RWPE1 (cell line): ENCODE measurements around the gene SLC38A10.
A peak's percentile ranks its signal among the peaks of the same experiment; 100 is the strongest.

Experiments
- CTCF ChIA-PET: fragments of 350-600 bp; sonication (Branson Sonifier 250); formaldehyde crosslinking; extraction: SDS; loops from one replicate; lab custom pipeline; 2021; lab: Yijun Ruan, JAX
- POLR2A ChIA-PET: fragments of 400-600 bp; formaldehyde crosslinking; extraction: SDS; loops from one replicate; lab custom pipeline; 2020; ENCODE audit warnings: antibody characterized with exemption; ENCODE audit not compliant: low non-redundant PET; lab: Yijun Ruan, JAX
- DNase-seq: peaks from one replicate; pipeline ENCODE4 v3.0.0; 2012; ENCODE audit warnings: low spot score
- H3K27ac ChIP-seq: fragments of 450-650 bp; 2 replicates; pipeline ENCODE4 v1.5.1; 2017
- TF ChIP-seq, protein P1 (sequence below): fragments of 450-650 bp; conservative IDR thresholded peaks from 2 replicates; pipeline ENCODE4 v1.5.1; 2017; ENCODE audit warnings: low read depth, mild to moderate bottlenecking

Gene SLC38A10

DNA sequence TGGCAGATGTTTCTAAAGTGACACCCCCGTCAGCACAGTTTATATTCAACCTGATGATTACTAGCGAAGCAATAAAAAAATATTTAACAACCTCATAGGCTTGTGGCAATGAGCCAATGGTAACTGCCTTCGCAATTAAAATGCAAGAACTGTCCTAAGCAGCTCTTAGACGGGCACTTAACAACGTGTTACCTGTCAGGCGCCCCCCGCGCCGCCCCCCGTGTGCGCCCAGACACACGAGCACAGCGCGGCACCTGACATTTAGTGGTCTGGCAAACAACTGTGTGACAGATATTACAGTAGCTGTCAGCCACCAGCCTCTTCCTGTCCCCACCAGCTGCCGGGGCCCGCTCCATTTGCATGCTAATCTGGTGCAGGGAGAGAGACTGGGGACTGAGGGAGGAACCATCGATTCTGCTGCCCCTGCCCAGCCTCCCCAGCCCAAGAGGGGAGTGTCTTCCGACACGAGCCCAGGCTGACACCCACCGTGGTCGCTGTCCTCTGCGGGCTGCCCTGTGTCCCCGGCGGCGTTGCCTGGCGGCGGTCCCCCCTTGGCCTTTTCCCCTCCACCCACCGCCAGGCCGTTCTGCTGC is 43.3 kb downstream of the SLC38A10 start:
- ChIA-PET CTCF (interaction anchor here (0.7 to 1.7 kb wide), 2 partner anchors 72 to 109 kb away, joined by 3 to 6 read pairs; no protein-coding TSS in a partner anchor), POLR2A (no interaction called here)
- peak overlapping the region; percentile 41 for H3K27ac ChIP-seq
- DNase-seq = no peak
- TF ChIP-seq, protein P1, sequence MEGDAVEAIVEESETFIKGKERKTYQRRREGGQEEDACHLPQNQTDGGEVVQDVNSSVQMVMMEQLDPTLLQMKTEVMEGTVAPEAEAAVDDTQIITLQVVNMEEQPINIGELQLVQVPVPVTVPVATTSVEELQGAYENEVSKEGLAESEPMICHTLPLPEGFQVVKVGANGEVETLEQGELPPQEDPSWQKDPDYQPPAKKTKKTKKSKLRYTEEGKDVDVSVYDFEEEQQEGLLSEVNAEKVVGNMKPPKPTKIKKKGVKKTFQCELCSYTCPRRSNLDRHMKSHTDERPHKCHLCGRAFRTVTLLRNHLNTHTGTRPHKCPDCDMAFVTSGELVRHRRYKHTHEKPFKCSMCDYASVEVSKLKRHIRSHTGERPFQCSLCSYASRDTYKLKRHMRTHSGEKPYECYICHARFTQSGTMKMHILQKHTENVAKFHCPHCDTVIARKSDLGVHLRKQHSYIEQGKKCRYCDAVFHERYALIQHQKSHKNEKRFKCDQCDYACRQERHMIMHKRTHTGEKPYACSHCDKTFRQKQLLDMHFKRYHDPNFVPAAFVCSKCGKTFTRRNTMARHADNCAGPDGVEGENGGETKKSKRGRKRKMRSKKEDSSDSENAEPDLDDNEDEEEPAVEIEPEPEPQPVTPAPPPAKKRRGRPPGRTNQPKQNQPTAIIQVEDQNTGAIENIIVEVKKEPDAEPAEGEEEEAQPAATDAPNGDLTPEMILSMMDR = no peak

DNA sequence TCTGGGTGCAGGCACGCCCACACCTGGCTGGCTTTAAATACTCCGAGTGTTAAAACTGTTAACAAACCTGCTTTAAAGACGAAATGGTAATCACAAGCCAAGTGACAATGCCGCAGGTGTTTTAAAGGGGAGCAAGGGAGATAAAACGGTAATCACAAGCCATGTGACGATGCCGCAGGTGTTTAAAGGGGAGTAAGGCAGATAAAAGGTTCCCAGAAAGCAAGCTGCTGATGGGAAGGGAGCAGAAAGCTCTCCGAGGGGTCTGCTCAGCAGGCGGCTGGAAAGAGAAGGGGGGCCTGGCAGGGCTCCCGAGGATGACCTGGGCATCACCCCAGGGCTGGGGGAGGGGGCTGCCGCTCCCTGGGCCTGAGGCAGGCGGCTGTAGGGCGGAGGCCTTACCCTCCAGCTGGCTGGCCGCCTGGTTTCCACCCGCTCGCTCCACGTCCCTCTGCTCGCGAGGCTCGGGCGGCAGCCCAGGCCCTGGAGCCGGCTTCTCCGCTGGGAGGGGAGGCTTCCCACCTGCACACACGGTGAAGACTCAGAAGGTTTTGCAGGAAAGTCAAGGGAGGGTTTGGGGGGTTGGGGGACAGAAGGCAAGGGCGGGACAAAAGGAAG is 43.9 kb downstream of the SLC38A10 start:
- POLR2A ChIA-PET = no interaction called here
- no peak for DNase-seq
- H3K27ac ChIP-seq = peak overlapping the region; percentile 41
- CTCF ChIA-PET = no interaction called here
- TF ChIP-seq, protein P1 = no peak

DNA sequence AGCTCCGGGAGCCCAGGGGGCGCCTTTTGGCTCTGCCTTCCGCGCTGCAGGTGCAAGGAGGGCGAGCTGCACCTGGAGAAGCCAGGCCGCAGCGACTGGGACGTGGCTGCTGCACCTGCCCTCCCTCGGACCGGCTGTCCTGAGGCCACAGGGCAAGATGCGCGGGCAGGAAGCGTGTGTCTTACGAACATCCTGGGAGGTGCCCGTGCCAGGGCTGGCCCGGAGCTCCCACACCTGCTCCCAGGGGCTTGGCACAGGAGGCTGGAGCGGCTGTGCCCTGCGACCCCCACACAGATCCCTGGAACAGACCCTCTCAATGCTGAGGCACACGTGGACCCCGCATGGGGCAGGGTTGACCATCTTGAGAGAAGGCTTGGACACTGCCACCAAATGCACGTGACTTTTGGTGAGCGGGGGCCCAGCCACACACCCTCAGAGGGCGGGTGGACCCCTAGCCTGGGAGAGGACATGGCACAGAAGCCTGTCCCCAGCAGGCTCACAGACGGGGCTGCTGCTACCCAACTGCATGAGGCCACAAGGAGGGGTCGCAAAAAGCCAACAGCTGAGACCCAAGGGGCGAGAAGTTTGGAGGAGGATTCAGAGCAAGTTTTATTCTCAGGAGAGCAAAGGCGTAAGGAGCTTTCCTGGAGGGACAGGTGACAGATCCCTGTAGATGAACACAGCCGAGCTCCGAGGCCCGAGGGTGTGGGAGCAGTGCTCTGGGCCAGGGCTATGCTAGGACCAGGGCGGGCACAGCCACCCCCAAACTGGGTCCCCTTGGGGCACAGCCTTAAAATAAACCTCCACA is 44.6 kb downstream of the SLC38A10 start:
- TF ChIP-seq, protein P1 = no peak
- H3K27ac ChIP-seq = peak overlapping the region; percentile 41
- ChIA-PET CTCF (no interaction called here), POLR2A (no interaction called here)
- DNase-seq = no peak

DNA sequence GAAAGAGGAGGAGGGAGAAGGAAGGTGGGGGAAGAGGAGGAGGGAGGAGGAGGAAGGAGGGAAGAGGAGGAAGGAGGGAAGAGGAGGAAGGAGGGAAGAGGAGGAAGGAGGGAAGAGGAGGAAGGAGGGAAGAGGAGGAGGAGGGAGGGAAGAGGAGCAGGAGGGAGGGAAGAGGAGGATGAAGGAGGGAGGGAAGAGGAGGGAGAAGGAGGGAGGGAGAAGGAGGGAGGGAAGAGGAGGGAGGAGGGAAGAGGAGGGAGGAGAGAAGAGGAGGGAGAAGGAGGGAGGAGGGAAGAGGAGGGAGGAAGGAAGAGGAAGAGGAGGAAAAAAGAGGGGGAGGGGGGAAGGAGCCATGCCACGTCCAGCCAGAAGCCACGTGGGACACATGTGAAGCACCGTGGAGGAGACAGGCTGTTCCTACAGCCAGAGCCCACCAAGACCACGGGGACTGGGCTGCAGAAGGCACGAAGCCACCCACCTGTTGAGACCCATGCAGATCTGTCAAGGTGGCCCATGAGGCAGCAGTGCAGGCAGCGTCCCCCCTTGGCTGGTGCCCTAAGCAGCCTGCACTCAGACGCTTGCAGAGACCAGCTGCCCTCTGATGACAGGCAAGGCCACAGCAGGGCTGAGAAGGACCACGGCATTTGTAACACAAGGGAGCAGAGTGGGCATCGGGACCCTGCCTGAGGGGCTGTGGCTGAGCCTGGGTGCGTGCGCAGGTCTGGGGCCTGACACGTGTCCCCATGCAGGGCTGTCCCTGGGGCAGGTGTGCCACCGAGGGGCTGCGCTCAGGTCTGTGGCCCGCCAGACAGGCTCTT is 45.7 kb downstream of the SLC38A10 start:
- ChIA-PET POLR2A (no interaction called here), CTCF (interaction anchor here (0.6 kb wide), 1 partner anchor 237 kb away, joined by 5 read pairs; no protein-coding TSS in a partner anchor)
- TF ChIP-seq, protein P1 = no peak
- peak overlapping the region; percentile 41; the same call in 1 of the 2 replicates for H3K27ac ChIP-seq
- no peak for DNase-seq

DNA sequence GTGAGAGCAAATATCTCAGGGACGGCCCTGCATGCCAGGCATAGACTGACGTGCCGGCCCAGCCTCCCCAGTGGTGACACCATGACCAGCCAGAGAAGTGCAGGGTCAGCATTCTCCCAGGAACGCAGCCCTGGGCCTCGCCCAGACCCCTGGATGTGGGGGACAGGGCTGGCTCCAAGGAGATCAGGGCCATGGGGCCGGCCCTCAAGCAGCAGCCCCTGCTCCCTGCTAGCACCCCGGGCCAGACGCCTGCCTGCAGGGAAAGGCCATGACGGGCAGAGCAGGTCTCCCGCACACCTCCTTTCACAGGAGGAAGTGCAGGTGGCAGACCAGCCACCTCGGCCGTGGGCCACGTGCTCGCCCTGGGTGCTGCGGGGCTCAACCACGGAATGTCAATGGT is 46.5 kb downstream of the SLC38A10 start:
- H3K27ac ChIP-seq = peak overlapping the region; percentile 17; the same call in 1 of the 2 replicates
- no peak for DNase-seq
- ChIA-PET POLR2A (no interaction called here), CTCF (no interaction called here)
- TF ChIP-seq, protein P1 = no peak
